Fibroblast of the aortic adventitia (primary cell): Measurements from ENCODE around the gene FANCL. TPM values are rescaled to one million over a fixed set of nuclear protein-coding genes. Genes with fewer than 3 reads are reported as not detected.
"Not testable (repeated sequence)": the region's sequence is repeated elsewhere in the genome, so short reads cannot be mapped to it uniquely, and the experiment has no call there.

ENCODE experiments used
- DNase-seq: peaks from one replicate; pipeline ENCODE4 v3.0.0-alpha.2; 2010; ENCODE audit warnings: low read depth
- H3K4me3 ChIP-seq: 2 replicates; pipeline ENCODE4 v1.5.1; 2011; ENCODE audit warnings: low read depth, mild to moderate bottlenecking, control low read depth, low read length, moderate library complexity
- total RNA-seq: library from RNA; depleted of rRNA; stranded (reverse); fragments of >200 nt; gene quantifications from 2 replicates; pipeline ENCODE4 v1.2.3, GENCODE V29; 2012; ENCODE audit warnings: low replicate concordance
- TF ChIP-seq, protein P1 (sequence below): IDR thresholded peaks from 2 replicates; pipeline ENCODE4 v1.5.1; 2011; ENCODE audit warnings: mild to moderate bottlenecking, low read length, control low read depth, inconsistent platforms; ENCODE audit not compliant: insufficient read depth

Gene FANCL
- total RNA-seq, 1 donor = 29.6 TPM

DNA sequence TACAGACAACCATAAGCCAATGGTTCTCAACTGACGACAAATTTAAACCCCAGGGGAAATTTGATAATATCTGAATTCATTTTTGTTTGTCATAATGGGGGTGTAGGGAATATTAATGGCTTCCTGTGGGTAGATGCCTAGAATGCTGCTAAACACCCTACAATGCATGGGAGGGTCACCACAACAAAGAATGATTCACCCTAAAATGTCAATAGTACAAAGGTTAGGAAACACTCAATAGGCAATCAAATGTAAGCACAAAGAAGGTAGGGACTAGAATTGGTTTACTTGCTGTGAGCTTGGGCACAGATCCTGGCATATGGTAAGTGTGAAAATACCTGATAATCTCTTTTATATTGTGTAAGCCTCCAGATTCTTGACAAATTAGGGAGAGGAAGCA lies 20.1 kb upstream of the FANCL start:
- TF ChIP-seq, protein P1, sequence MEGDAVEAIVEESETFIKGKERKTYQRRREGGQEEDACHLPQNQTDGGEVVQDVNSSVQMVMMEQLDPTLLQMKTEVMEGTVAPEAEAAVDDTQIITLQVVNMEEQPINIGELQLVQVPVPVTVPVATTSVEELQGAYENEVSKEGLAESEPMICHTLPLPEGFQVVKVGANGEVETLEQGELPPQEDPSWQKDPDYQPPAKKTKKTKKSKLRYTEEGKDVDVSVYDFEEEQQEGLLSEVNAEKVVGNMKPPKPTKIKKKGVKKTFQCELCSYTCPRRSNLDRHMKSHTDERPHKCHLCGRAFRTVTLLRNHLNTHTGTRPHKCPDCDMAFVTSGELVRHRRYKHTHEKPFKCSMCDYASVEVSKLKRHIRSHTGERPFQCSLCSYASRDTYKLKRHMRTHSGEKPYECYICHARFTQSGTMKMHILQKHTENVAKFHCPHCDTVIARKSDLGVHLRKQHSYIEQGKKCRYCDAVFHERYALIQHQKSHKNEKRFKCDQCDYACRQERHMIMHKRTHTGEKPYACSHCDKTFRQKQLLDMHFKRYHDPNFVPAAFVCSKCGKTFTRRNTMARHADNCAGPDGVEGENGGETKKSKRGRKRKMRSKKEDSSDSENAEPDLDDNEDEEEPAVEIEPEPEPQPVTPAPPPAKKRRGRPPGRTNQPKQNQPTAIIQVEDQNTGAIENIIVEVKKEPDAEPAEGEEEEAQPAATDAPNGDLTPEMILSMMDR = no peak
- no peak for DNase-seq
- no peak overlapping the region for H3K4me3 ChIP-seq

DNA sequence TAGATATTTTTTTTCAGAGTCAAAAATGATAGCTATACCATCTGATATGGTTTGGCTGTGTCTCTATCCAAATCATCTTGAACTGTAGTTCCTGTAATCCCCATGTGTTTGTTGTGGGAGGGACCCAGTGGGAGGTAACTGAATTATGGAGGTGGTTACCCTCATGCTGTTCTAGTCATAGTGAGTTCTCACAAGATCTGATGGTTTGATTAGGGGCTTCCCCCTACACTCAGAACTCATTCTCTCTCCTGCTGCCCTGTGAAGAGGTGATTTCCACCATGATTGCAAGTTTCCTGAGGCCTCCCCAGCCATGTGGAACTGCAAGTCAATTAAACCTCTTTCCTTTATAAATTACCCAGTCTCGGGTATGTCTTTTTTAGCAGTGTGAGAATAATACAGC lies 17.3 kb upstream of the FANCL start:
- not testable (repeated sequence) for H3K4me3 ChIP-seq, DNase-seq

DNA sequence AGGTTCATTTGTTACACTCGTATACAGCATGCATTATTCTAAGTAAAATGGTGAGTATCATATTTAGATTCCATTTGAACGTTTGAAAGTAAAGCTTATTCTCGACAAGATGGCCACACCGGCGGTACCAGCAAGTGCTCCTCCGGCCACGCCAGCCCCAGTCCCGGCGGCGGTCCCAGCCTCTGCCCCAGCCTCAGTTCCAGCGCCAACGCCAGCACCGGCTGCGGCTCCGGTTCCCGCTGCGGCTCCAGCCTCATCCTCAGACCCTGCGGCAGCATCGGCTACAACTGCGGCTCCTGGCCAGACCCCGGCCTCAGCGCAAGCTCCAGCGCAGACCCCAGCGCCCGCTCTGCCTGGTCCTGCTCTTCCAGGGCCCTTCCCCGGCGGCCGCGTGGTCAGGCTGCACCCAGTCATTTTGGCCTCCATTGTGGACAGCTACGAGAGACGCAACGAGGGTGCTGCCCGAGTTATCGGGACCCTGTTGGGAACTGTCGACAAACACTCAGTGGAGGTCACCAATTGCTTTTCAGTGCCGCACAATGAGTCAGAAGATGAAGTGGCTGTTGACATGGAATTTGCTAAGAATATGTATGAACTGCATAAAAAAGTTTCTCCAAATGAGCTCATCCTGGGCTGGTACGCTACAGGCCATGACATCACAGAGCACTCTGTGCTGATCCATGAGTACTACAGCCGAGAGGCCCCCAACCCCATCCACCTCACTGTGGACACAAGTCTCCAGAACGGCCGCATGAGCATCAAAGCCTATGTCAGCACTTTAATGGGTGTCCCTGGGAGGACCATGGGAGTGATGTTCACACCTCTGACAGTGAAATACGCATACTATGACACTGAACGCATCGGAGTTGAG lies 10.4 kb upstream of the FANCL start:
- H3K4me3 ChIP-seq, DNase-seq: not testable (repeated sequence)

DNA sequence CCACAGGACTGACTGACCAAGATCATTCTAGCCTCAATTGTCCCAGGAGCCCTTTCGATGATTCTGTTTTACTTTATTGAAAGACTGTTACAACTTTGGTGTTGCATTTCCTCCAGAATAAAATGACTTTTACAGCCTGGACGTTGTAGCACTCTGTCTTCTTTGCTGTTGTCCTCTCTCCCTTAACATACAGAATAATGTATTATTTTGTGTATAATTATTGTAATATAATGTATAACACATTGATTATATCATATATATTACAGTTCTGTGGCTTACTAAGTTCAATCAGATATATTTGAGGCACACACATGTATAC lies 380 bp upstream of the FANCL start:
- H3K4me3 ChIP-seq = peak overlapping the region; percentile 90
- TF ChIP-seq, protein P1 = no peak
- no peak for DNase-seq

DNA sequence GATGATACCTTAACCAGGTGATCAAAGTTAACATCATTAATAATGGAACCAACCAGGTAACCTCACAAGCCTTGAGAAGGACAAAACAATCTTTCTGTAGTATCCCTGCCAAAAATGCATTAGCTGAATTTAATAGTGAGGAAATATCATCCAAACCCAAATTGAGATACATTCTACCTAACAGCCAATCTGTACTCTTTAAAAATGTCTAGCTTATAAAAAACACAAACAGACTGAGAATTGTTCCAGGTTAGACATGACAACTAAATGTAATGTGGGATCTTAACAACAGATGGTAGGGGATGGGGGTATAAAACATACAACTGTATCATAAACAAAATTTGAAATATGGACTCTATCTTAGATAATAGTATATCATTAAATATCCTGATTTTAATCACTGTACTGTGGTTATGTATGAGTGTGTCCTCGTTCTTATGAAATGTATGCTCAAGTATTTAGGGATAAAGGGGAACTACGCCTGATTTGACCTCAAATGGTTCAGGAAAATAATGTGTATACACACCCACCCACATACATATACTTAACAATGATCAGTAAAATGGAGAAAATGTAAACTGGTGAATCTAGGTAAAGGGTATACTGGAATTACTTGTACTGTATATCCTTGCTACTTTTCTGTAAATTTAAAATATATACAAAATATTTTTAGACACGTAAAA lies 1.7 kb downstream of the FANCL start:
- H3K4me3 ChIP-seq = no peak overlapping the region
- no peak for DNase-seq
- TF ChIP-seq, protein P1 = no peak

DNA sequence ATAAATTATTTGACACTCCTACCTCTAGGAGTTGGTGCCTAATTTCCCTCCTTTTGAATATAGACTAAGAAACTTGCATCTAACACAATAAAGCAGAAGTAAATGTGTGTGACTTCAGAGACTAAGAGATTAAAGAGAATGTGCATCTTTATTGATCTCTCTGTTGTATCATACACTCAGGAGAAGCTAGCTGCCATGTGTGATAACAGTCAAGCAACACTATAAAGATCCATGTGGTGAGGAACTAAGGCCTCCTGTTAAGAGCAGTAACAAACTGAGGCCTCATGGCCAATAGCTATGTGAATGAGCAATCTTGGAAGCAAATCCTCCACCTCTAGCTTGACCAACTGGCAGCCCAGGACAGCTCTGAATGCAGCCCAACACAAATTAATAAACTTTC lies 3.4 kb downstream of the FANCL start:
- H3K4me3 ChIP-seq = no peak overlapping the region

DNA sequence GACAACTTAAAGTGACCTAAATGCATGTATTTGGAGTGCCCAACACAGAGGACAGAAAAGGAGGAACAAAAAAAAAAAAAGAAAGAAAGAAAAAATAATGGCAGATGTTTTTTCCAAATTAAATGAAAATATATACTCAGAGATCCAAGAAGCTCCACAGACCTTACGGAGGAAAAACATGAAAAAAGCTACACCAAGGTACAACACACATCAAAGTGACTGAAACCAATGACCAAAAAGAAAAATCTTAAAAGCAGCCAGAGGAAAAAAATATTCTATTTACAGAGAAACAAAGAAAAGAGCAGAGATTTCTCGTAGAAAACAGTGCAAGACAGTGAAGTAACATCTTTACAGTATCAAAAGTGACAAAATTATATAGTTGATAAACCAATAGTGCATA lies 5.1 kb downstream of the FANCL start:
- no peak for DNase-seq
- TF ChIP-seq, protein P1 = no peak
- H3K4me3 ChIP-seq = no peak overlapping the region

More for the DNA sequence above, 3.4 kb downstream of the FANCL start:
- no peak for DNase-seq
- TF ChIP-seq, protein P1 = no peak
